Measurements from ENCODE around the gene PARP16.

Gene PARP16

DNA sequence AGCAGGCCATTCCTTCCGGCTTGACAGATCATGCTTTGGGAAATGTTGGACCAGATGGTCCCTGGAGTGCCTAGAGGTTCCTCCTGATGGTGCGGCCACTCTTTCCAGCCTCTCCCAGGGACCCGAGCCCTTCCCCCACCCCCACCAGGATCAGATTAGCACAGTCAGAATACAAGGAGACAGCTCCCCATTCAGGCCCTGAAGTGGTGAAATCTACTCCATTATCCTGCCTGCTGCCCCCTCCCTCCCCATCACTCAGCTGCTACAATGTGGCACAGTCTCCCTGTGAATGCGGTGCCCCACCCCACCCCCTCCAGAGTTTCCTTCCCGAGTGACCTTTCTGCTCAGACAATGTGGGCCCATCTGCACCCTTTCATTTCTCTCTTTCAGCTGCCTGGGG, 47.2 kb upstream of the PARP16 start (continued):
- TF ChIP-seq, protein P1, sequence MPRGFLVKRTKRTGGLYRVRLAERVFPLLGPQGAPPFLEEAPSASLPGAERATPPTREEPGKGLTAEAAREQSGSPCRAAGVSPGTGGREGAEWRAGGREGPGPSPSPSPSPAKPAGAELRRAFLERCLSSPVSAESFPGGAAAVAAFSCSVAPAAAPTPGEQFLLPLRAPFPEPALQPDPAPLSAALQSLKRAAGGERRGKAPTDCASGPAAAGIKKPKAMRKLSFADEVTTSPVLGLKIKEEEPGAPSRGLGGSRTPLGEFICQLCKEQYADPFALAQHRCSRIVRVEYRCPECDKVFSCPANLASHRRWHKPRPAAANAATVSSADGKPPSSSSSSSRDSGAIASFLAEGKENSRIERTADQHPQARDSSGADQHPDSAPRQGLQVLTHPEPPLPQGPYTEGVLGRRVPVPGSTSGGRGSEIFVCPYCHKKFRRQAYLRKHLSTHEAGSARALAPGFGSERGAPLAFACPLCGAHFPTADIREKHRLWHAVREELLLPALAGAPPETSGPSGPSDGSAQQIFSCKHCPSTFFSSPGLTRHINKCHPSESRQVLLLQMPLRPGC (tag by site-specific recombination; IDR thresholded peaks at IDR 0.05): no peak
- TF ChIP-seq, protein P2, sequence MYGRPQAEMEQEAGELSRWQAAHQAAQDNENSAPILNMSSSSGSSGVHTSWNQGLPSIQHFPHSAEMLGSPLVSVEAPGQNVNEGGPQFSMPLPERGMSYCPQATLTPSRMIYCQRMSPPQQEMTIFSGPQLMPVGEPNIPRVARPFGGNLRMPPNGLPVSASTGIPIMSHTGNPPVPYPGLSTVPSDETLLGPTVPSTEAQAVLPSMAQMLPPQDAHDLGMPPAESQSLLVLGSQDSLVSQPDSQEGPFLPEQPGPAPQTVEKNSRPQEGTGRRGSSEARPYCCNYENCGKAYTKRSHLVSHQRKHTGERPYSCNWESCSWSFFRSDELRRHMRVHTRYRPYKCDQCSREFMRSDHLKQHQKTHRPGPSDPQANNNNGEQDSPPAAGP (tag by site-specific recombination; IDR thresholded peaks at IDR 0.05): no peak
- TF ChIP-seq ZNF645 (tag by site-specific recombination; IDR thresholded peaks at IDR 0.05) (no peak), ZNF664 (tag by site-specific recombination; IDR thresholded peaks at IDR 0.05) (no peak), ZNF292 (tag by site-specific recombination; IDR thresholded peaks at IDR 0.05; ENCODE audit: borderline replicate concordance, low read depth) (no peak), ZNF777 (tag by site-specific recombination; IDR thresholded peaks at IDR 0.05; ENCODE audit: borderline replicate concordance) (no peak), ZNF26 (tag by site-specific recombination; IDR thresholded peaks at IDR 0.05) (no peak), SP7 (tag by site-specific recombination; IDR thresholded peaks at IDR 0.05) (no peak), ZNF354C (tag by site-specific recombination; IDR thresholded peaks at IDR 0.05; ENCODE audit: borderline replicate concordance, low read depth) (no peak), ZIC2 (tag by site-specific recombination; IDR thresholded peaks at IDR 0.05) (no peak)

DNA sequence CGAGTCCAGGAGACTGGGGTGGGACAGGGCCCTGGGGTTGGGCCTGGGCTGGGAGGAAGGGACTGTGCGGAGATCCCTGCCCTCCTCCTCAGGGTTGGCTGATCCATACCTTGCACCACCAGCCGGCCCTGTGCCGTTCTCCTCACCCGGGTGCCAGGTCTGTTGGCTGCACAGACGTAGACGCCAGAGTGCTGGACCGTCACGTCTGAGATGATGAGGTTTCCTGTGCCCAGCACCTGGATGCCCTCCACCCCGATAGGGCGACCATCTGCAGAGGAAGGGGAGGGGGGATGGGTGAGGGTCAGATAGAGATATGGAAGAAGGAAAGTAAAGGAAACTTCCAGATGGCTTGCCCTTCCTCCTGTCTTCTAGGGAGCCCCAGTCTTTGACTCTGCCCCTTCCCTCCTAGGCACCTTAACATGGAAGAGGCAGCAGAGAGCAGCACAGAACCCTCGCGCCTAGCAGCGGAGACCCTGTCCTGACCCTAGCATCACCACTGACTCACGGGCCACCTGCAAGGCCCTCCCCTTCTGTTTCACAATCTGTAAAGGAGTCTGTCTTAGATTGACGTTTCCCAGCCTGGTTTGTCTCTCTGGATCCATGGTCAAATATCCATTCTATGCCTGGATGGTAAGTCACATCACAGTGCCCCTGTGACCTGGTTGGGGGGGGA, 46.6 kb upstream of the PARP16 start:
- peaks cover 4% of the 10 kb centered on the region for H3K4me1 ChIP-seq (ENCODE audit: control insufficient read depth, insufficient read depth, low read length)
- H3K27ac ChIP-seq (ENCODE audit: extremely low read depth, low read depth, low read length): no peak overlapping the region
- ChIA-PET POLR2A (no interaction called here), CTCF (interaction anchor here (1.0 kb wide), 1 partner anchor 14 kb away, joined by 3 read pairs; no protein-coding TSS in a partner anchor)
- no peak overlapping the region for H3K4me3 ChIP-seq (ENCODE audit: low read depth, low read length)
- no peaks in the 10 kb centered on the region for H3K36me3 ChIP-seq (ENCODE audit: control insufficient read depth in 2 of 2, insufficient read depth in 1 of 2, low read length in 2 of 2)
- H3K9me3 ChIP-seq (ENCODE audit: control insufficient read depth, insufficient read depth, low read depth, low read length): no peaks in the 10 kb centered on the region
- TF ChIP-seq ZNF747 (tag by site-specific recombination; IDR thresholded peaks at IDR 0.05) (no peak), GLIS1 (tag by site-specific recombination; IDR thresholded peaks at IDR 0.05) (peak; percentile 33)

GRCh38 chr15:65332391-65333147, 45.9 kb upstream of the PARP16 start:
- no peak overlapping the region for H3K27ac ChIP-seq (ENCODE audit: extremely low read depth, low read depth, low read length)
- CTCF ChIA-PET: interaction anchor here (0.6 to 1.0 kb wide), 2 partner anchors 13 to 53 kb away, joined by 3 read pairs; no protein-coding TSS in a partner anchor
- POLR2A ChIA-PET: no interaction called here
- no peaks in the 10 kb centered on the region for H3K9me3 ChIP-seq (ENCODE audit: control insufficient read depth, insufficient read depth, low read depth, low read length)
- H3K36me3 ChIP-seq (ENCODE audit: control insufficient read depth in 2 of 2, insufficient read depth in 1 of 2, low read length in 2 of 2): no peaks in the 10 kb centered on the region
- H3K4me3 ChIP-seq (ENCODE audit: low read depth, low read length): no peak overlapping the region
- TF ChIP-seq PRDM10 (tag by site-specific recombination; IDR thresholded peaks at IDR 0.05): no peak
- TF ChIP-seq GLIS2 (tag by site-specific recombination; IDR thresholded peaks at IDR 0.05): 0 out of 2 replicates have a peak, but pooled peaks have one; percentile 13
- 0 out of 2 replicates have a peak, but pooled peaks have one; percentile 10 for TF ChIP-seq ZFHX2 (tag by site-specific recombination; conservative IDR thresholded peaks at IDR 0.05)
- H3K4me1 ChIP-seq (ENCODE audit: control insufficient read depth, insufficient read depth, low read length): peaks cover 3% of the 10 kb centered on the region
